SU-DHL-6 (cell line): ENCODE results near the gene ALOXE3.

Source experiments
- H2AFZ ChIP-seq: fragments of 200-600 bp; sonication (generic); 2 replicates; pipeline ENCODE4 v1.6.1; 2014; ENCODE audit warnings: low read depth, mild to moderate bottlenecking, moderate library complexity, mixed read lengths, antibody characterized with exemption, low read length; ENCODE audit not compliant: severe bottlenecking
- H3F3A ChIP-seq: fragments of 200-600 bp; shearing (Covaris generic); 2 replicates; pipeline ENCODE4 v1.6.0; 2016; ENCODE audit warnings: antibody characterized with exemption, mild to moderate bottlenecking; ENCODE audit not compliant: insufficient read depth
- H3K27ac ChIP-seq: fragments of 200-600 bp; sonication (generic); 2 replicates; pipeline ENCODE4 v1.5.1; 2016; ENCODE audit warnings: low read depth, mild to moderate bottlenecking, low read length, moderate library complexity, mixed read lengths
- H3K27me3 ChIP-seq: fragments of 200-600 bp; sonication (generic), shearing (Covaris generic); 2 replicates; pipeline ENCODE4 v1.6.0; 2014; ENCODE audit warnings: mild to moderate bottlenecking, low read length
- H3K36me3 ChIP-seq: fragments of 200-600 bp; sonication (generic); 2 replicates; pipeline ENCODE4 v1.6.1; 2014; ENCODE audit warnings: mild to moderate bottlenecking, low read length, mixed read lengths
- H3K4me2 ChIP-seq: fragments of 300-600, 200-600 bp; shearing (Covaris generic), sonication (generic); 2 replicates; pipeline ENCODE4 v1.6.0; 2014; ENCODE audit warnings: low read length, low read depth, mild to moderate bottlenecking; ENCODE audit not compliant: poor library complexity, severe bottlenecking
- H3K4me3 ChIP-seq: fragments of 200-600 bp; sonication (generic); 2 replicates; pipeline ENCODE4 v1.5.1; 2014; ENCODE audit warnings: antibody characterized with exemption, low read length, mild to moderate bottlenecking, mixed read lengths; ENCODE audit not compliant: insufficient read depth, poor library complexity, severe bottlenecking
- H3K79me2 ChIP-seq: fragments of 200-600 bp; sonication (generic); 2 replicates; pipeline ENCODE4 v1.6.1; 2014; ENCODE audit warnings: mild to moderate bottlenecking, low read length, moderate library complexity; ENCODE audit not compliant: insufficient read depth
- H3K9ac ChIP-seq: fragments of 200-600 bp; sonication (generic); 2 replicates; pipeline ENCODE4 v1.7.0; 2014; ENCODE audit warnings: mild to moderate bottlenecking, low read length
- H3K9me2 ChIP-seq: fragments of 200-600 bp; sonication (generic); replicated peaks from 2 replicates; pipeline ENCODE4 v1.6.1; 2014; ENCODE audit warnings: low read length; ENCODE audit not compliant: insufficient read depth
- H3K9me3 ChIP-seq: fragments of 200-600 bp; sonication (generic); 2 replicates; pipeline ENCODE4 v1.6.1; 2014; ENCODE audit warnings: low read length, mixed read lengths; ENCODE audit not compliant: insufficient read depth
- H4K20me1 ChIP-seq: fragments of 200-600 bp; sonication (generic); 2 replicates; pipeline ENCODE4 v1.6.1; 2014; ENCODE audit warnings: low read depth, mild to moderate bottlenecking, antibody characterized with exemption, low read length, moderate library complexity, mixed read lengths
- EZH2phosphoT487 ChIP-seq: fragments of 200-600 bp; sonication (generic), shearing (Covaris generic); conservative IDR thresholded peaks from 2 replicates; pipeline ENCODE4 v1.6.1; 2018; ENCODE audit warnings: mild to moderate bottlenecking, antibody characterized with exemption, low read length, moderate library complexity, mixed read lengths
- TF ChIP-seq, protein P1 (sequence below): fragments of 200-600 bp; sonication (generic); IDR thresholded peaks from one replicate; pipeline ENCODE4 v1.5.1; 2017; ENCODE audit warnings: antibody characterized with exemption, mild to moderate bottlenecking, low read length, moderate library complexity; ENCODE audit not compliant: insufficient read depth, poor library complexity, severe bottlenecking

ALOXE3 gene

DNA sequence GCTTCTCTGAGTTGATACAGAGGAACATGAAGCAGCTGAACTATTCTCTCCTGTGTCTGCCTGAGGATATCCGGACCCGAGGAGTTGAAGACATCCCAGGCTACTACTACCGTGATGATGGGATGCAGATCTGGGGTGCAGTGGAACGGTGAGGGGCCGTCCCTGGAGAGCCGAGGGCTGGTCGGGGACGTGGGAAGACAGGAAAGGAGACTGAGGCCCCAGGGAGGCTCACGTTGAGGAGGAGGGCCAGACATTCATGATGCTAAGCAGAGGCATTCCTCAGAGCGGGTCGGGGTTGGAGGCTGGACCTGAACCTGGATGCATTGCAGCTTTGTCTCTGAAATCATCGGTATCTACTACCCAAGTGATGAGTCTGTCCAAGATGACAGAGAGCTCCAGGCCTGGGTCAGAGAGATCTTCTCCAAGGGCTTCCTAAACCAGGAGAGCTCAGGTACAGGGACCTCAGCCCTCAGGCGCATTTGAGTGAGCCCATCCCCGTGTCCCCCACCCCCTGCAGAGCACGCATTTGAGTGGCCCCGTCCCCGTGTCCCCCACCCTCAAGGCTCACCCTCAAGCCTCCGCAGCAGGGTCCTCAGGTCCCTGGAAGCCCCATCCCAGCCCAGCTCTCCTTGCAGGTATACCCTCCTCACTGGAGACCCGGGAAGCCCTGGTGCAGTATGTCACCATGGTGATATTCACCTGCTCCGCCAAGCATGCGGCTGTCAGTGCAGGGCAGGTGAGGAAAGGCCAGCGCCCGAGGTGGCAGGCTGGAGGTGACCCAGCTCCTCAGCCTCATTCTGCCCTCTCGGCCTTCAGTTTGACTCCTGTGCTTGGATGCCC, 71.2 kb downstream of the ALOXE3 start:
- Histone ChIP-seq H2AFZ (no peak overlapping the region), H3K36me3 (no peaks in the 10 kb centered on the region)

DNA sequence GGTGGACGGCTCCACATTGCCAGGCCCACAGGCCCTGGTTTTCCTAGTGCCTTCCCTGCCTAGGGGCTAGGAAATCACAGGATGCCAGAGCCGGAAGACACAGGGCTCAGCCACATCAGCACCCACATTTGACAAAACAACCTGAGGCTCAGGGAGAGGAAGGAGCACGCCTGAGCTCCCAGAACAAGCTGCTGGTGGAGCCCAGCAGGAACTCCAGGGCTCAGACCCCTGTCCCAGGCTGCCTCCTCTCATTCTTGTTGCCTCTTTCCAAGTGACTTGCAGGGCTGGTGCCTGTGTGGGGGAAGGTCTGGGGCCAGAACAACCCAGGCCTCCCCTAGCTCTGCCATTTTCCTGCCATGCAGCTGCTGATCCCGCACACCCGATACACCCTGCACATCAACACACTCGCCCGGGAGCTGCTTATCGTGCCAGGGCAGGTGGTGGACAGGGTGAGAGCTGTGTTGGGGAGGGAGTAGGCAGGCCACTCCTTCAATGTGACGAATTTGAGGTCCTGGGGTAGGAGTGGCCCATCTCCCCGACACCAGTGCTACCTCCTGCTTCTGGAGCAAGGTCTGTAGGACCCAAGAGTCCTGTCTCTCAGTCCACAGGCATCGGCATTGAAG, 71.9 kb downstream of the ALOXE3 start:
- no peaks in the 10 kb centered on the region for H3K9me3 ChIP-seq
- no peaks in the 10 kb centered on the region for H3K27me3 ChIP-seq
- no peaks in the 10 kb centered on the region for H3K36me3 ChIP-seq
- no peak overlapping the region for H3K4me3 ChIP-seq
- TF ChIP-seq EZH2phosphoT487 = no peak
- TF ChIP-seq, protein P1, sequence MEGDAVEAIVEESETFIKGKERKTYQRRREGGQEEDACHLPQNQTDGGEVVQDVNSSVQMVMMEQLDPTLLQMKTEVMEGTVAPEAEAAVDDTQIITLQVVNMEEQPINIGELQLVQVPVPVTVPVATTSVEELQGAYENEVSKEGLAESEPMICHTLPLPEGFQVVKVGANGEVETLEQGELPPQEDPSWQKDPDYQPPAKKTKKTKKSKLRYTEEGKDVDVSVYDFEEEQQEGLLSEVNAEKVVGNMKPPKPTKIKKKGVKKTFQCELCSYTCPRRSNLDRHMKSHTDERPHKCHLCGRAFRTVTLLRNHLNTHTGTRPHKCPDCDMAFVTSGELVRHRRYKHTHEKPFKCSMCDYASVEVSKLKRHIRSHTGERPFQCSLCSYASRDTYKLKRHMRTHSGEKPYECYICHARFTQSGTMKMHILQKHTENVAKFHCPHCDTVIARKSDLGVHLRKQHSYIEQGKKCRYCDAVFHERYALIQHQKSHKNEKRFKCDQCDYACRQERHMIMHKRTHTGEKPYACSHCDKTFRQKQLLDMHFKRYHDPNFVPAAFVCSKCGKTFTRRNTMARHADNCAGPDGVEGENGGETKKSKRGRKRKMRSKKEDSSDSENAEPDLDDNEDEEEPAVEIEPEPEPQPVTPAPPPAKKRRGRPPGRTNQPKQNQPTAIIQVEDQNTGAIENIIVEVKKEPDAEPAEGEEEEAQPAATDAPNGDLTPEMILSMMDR = no peak
- H3K79me2 ChIP-seq = no peaks in the 10 kb centered on the region
- no peak overlapping the region for H2AFZ ChIP-seq
- no peaks in the 10 kb centered on the region for H3K9me2 ChIP-seq
- H3K27ac ChIP-seq = no peak overlapping the region
- H3F3A ChIP-seq = no peaks in the 10 kb centered on the region
- no peaks in the 10 kb centered on the region for H4K20me1 ChIP-seq
- H3K4me2 ChIP-seq = no peak overlapping the region
- H3K9ac ChIP-seq = no peak overlapping the region

More for the DNA sequence above, 71.2 kb downstream of the ALOXE3 start:
- H3K4me2 ChIP-seq = no peak overlapping the region
- H3K27me3 ChIP-seq = no peaks in the 10 kb centered on the region
- H3K9ac ChIP-seq = no peak overlapping the region
- no peak overlapping the region for H3K27ac ChIP-seq
- no peak for TF ChIP-seq EZH2phosphoT487
- TF ChIP-seq, protein P1 = no peak
- no peaks in the 10 kb centered on the region for H3K9me3 ChIP-seq
- H4K20me1 ChIP-seq = no peaks in the 10 kb centered on the region
- no peaks in the 10 kb centered on the region for H3F3A ChIP-seq
- no peak overlapping the region for H3K4me3 ChIP-seq
- no peaks in the 10 kb centered on the region for H3K9me2 ChIP-seq
- no peaks in the 10 kb centered on the region for H3K79me2 ChIP-seq
